ENCODE results near the gene TMEM62.
"Not testable (repeated sequence)": the region's sequence is repeated elsewhere in the genome, so short reads cannot be mapped to it uniquely, and the experiment has no call there.

TMEM62 gene

DNA sequence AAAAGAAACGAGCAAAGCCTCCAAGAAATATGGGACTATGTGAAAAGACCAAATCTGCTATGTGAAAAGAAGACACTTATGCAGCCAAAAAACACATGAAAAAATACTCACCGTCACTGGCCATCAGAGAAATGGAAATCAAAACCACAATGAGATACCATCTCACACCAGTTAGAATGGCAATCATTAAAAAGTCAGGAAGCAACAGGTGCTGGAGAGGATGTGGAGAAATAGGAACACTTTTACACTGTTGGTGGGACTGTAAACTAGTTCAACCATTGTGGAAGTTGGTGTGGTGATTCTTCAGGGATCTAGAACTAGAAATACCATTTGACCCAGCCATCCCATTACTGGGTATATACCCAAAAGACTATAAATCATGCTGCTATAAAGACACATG lies 43.8 kb downstream of the TMEM62 start:
- DNase-seq (ENCODE audit: low read depth in 2 of 2) = not testable (repeated sequence)

DNA sequence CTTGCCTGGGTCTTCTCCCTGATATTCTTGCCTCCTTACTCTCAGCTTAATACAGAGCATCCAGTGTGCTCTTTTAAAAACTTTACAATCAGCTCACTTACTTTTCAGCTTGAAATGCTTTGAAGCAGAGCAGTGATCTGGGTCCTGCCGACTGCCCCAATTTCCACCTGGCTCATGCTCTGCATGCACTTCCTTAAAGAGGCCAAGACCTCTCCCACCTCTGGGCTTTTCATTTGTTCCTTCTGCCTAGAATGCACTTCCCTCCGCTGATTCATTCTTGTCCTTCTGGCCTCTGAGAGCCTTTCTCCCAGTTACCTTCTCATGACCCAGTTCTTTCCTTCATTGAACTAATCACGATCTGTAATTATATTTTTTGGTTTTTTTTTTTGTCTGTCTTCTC lies 49.9 kb downstream of the TMEM62 start:
- DNase-seq (ENCODE audit: low read depth in 2 of 2) = no peak

DNA sequence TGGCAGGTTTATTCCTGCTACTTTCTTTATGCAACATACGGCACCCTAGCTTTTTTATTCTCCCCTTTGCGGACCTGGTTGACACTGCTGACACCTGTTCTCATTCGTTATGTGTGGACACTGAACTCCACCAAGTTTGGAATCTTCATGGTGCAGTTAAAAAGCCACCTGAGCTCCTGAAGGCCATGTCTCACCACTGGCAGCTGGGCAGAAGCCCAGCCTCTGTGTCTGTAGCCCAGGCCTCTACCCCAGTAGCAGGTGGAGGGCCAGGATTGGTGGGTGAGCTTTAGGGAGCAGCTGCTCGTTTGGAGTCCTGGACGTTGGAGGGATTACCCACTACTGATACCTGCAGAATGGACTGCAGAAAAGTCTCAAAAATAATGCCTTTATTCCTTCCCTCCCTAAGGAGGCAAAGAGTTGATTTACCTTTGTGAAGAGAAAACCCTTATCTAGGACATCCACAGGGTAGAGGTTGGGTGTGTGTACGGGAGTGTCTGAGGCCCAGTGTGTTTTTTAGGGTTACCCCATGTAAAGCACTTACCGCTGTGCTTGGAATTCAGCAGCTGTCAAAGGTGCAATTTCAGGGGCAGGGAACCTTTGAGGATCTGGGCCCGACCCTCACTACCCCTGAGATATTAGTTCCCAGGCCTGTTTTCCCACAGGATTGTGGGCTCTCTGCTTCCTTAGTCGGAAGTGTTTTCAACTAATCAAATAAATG lies 51.2 kb downstream of the TMEM62 start:
- DNase-seq (ENCODE audit: low read depth in 2 of 2) = no peak

DNA sequence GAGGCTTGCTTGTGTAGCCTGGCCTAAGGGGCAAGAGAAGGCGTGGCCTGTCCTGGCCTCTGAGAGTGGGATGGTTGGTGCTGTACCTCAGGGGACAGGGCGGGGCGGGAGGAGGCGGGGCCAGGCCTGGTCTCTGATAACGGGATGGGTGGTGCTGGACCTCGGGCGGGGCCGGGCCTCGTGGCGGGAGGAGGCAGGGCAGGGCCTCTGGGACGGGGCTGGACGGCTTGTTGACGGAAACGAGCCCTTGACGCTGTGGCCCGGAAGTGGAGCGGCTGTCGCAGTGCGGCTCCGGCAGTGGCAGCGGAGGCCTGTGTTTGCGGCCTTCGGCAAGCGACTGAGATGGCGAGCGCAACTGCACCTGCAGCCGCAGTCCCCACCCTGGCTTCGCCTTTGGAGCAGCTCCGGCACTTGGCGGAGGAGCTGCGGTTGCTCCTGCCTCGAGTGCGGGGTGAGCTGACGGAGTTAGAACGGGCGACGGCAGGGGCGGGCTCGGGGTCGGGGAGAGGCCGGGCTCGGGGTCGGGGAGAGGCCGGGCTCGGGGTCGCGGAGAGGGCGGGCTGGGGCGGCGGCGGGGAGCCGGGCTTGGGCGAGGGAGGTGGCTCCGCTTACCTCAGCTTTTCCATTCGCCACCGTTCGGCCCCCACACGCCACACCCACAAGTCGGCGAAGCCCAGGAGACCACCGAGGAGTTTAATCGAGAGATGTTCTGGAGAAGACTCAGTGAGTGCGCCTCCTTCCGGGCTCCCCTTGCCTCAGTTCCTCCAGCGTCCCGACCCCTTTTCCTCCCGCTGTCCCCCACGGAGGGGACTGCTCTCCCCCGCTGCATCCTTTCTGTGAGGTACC lies 52.0 kb downstream of the TMEM62 start, which contains the start of gene CCNDBP1:
Gene CCNDBP1 (plus strand): TSS at position 247 of the 846 bp plus-strand sequence. CDS start 96 bp downstream, at position 343.
- DNase-seq (ENCODE audit: low read depth in 2 of 2) = peak; percentile 72 to 83

DNA sequence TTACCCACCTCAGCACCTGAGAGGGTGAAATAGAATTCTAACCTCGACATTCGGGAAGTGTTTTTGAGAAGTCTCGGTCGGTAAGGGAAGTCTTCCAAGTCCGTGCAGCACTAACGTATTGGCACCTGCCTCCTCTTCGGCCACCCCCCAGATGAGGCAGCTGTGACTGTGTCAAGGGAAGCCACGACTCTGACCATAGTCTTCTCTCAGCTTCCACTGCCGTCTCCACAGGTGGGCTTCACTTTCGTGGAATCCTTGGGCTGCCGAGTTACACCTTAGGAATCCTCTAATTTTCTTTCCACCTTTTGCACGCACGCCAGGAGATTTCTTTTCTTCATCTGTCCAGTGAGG lies 52.6 kb downstream of the TMEM62 start:
- no peak for DNase-seq (ENCODE audit: low read depth in 2 of 2)

DNA sequence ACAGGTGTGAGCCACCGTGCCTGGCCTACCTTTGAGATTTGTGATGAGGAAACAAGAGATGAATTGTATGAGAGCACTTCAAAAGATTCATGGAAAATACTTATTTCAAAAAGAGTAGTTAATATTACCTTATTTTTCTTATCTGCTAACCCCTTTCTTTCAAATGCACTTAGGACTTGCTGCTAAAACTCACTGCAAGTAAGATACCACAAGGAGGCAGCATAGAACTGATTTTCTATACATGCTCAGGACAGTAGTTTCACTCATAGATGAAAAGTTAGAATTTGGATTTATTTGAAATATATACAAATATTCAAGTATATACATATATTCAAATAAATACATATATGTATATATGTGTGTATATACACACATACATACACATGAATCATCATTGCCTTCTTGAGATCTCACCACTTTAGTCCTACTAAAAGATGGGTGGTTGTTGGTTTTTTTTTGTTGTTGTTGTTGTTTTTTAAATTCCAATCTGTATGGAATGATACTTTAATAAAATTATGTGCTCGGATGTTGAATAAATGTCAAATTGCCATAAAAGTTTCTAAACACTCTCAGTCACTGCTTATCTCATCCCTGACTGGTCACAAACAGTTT lies 54.3 kb downstream of the TMEM62 start:
- DNase-seq (ENCODE audit: low read depth in 2 of 2) = no peak

DNA sequence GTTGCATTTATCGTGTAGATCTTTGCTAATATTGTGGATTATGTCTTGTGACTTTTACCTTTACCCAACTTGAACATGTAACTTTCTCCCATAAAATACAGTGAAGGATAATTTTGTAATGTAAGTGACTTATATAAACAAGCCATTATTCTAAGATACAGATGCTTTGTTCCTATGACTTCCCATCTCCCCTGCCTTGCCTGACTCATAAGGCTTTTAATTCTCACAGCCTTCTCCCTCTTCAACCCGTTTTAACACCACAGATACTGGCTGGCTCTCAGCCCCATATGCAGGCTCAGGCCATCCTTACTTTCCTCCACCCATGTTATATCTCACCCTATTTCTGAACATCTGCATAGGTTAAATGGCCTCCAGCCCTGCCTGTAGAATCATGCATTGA lies 55.9 kb downstream of the TMEM62 start:
- DNase-seq (ENCODE audit: low read depth in 2 of 2) = no peak

DNA sequence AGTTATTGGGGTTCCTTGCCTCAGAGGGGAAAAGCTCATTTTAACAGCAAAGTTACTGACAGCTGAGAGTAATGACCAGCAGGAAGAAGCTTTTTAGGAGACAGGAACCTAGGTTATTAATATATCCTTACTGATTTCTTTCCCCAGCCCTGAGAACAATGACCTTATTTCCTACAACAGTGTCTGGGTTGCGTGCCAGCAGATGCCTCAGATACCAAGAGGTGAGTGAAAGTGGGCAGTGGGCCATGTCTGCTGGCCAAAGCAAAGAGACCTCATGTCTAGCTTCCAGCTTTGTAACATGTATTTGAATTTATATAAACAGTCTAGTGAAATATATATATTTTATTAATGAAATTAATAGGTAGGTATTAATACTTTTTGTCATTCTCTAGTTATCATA lies 56.8 kb downstream of the TMEM62 start:
- DNase-seq (ENCODE audit: low read depth in 2 of 2) = no peak

DNA sequence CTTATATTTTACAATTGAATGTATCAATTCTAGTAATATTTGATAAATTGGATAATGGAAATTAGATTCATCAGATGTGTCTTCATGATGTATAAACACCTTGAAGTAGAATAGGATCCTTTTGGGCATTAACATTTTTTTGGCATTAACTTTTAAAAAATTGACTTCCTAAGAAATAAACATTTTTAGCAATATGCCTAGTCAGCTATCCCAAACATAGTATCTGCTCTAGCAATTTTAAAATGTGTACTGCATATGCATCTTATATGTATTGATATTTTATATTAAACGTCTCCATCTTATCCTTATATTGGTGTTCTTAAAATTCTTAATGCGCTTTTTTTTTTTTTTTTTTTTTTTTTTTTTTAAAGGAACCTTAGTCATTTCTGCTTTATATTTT lies 60.3 kb downstream of the TMEM62 start:
- no peak for DNase-seq (ENCODE audit: low read depth in 2 of 2)

DNA sequence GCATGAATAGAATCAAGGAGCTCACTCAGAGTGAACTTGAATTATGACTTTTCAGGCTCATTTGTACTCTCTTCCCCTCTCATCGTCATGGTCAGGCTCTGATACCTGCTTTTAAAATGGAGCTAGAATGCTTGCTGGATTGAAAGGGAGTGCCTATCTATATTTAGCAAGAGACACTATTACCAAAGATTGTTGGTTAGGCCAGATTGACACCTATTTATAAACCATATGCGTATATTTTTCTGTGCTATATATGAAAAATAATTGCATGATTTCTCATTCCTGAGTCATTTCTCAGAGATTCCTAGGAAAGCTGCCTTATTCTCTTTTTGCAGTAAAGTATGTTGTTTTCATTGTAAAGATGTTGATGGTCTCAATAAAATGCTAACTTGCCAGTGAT lies 61.4 kb downstream of the TMEM62 start:
- no peak for DNase-seq (ENCODE audit: low read depth in 2 of 2)

DNA sequence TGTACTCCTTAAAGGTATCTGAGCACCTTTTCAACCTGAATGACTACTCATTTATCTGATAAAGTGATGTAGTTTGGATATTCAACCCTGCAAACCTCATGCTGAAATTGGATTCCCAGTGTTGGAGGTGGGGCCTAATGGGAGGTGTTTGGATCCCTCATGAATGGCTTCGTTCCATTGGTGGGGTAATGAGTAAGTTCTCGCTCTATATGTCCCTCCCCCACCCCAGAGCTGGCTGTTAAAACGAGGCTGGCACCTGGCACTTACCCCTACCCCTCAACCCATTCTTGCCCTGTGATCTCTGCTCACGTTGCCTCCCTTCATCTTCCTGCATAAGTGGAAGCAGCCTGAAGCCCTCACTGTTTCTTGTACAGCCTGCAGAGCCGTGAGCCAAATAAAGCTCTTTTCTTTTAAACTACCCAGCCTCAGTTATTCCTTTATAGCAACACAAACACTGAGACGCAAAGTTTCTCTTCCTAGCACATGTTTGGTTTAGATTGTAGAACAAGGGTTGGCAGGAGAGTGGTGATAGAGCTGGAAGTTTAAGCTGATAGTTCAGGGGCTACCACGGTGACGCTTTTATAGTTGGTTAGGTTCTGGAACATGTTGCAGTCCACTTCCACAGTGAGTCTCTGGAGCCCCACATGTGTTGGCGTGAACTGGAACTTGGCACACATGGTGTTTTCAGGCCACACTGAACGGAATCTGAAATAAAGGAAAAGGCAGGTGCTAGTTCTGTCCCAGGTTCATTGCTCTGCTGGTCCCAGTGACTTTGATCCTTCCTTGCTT lies 63.6 kb downstream of the TMEM62 start:
- DNase-seq (ENCODE audit: low read depth in 2 of 2) = no peak

DNA sequence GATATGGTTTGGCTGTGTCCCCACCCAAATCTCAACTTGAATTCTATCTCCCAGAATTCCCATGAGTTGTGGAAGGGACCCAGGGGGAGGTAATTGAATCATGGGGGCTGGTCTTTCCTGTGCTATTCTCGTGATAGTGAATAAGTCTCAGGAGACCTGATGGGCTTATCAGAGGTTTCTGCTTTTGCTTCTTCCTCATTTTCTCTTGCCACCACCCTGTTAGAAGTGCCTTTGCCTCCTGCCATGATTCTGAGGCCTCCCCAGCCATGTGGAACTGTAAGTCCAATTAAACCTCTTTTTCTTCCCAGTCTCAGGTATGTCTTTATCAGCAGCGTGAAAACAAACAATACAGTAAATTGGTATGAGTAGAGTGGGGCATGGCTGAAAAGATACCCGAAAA lies 64.4 kb downstream of the TMEM62 start:
- not testable (repeated sequence) for DNase-seq (ENCODE audit: low read depth in 2 of 2)

DNA sequence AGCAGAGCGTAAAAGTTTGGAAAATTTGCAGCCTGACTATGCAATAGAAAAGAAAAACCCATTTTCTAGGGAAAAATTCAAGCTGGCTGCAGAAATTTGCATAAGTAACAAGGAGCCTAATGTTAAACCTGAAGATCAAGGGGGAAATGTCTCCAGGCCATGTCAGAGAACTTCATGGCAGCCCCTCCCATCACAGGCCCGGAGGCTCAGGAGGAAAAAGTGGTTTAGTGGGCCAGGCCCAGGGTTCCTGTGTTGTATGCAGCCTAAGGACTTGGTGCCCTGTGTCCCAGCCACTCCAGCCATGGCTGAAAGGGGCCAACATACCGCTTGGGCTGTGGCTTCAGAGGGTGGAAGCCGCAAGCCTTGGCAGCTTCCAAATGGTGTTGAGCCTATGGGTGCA lies 65.2 kb downstream of the TMEM62 start:
- DNase-seq (ENCODE audit: low read depth in 2 of 2) = not testable (repeated sequence)

DNA sequence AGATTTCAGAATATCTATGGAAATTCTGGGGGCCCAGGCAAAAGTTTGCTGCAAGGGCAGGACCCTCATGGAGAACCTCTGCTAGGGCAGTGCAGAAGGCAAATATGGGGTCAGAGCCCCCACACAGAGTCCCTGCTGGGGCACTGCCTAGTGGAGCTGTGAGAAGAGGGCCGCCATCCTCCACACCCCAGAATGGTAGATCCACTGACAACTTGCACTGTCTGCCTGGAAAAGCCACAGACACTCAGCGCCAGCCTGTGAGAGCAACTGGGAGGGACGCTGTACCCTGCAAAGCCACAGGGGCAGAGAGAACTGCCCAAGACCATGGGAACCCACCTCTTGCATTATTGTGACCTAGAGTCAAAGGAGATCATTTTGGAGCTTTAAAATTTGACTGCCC lies 65.6 kb downstream of the TMEM62 start:
- no peak for DNase-seq (ENCODE audit: low read depth in 2 of 2)

DNA sequence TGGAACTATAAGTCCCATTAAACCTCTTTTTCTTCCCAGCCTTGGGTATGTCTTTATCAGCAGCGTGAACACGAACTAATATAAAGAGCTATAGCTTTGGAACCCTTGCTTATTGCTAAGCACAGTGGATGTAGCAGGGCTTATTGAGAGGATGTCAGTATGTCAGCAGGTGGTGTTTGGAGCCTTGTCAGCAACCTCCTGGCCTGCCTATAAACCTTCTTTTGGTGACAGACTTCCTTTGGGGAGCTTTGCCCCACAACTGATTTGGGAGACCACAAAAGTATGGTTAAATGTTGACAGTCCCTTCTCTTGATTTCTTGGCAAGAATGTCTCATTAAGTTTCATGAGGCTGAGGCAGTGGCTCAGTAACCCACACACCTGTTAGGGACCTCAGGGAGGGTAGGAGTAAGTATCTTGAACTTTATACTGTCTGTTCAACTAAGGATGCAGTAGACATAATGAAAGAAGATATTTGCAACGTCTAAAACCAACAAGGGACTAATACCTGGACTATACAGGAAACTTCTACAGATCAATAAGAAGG lies 66.6 kb downstream of the TMEM62 start:
- no peak for DNase-seq (ENCODE audit: low read depth in 2 of 2)

DNA sequence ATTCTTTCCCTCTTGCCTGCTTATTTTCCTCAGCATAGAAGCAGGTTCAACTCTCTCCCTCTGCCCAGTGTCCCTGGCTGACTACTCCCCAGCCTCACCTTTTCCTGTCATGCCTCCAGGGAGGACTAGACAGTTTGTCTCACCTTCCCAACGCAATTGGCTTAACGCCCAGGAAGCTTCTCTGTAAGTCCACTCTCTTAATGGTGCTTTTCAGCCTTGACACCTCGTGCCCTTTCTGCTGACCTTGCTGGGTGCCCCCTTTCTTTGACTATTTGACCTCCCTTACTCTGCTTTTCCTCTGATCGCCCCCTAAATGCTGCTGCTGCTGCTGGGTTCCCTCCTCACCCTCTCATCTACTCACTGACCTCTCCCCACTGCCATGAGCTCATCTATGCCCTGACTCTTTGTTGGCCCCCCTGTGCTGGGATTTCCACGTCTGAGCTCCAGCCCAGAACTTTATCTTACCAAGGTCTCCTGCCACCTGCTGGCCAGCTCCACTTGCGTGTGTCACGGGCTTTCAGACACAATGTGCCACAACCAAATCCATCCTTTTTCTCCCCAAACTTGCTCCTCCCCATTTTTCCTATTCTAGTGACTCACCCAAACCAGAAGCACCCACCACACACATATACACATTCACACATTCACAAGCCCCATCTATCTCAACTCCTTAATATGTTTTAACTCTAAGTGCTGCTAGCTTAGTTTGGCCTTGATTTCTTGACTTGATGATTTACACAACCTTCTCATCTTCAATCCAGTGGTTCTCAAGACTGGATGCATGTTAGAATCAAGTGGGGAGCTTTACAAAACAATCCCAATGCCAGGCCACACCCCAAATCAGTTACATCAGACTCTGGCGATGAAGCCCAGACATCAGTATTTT lies 70.9 kb downstream of the TMEM62 start:
- peak in 1 of 2 donors; percentile 26 for DNase-seq (ENCODE audit: low read depth in 2 of 2)

DNA sequence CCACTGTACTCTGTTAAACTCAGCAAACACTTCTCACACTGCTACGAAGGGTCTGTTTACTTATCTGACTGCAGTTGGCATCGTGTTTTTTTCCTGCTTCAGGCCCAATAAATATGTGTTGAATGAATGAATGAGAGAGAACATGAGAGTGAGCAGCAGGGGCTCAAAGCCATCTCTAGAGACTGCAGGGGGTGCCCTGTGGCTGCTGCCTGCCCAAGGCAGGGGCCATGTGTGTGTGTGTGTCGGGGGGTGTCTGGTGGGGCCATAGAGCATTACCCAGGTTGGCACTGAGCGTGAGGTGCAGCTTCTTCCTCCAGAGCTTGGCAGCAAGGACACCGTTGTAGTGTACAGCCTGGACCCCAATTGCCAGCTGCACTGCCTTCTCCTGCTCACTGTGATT lies 72.7 kb downstream of the TMEM62 start:
- no peak for DNase-seq (ENCODE audit: low read depth in 2 of 2)

DNA sequence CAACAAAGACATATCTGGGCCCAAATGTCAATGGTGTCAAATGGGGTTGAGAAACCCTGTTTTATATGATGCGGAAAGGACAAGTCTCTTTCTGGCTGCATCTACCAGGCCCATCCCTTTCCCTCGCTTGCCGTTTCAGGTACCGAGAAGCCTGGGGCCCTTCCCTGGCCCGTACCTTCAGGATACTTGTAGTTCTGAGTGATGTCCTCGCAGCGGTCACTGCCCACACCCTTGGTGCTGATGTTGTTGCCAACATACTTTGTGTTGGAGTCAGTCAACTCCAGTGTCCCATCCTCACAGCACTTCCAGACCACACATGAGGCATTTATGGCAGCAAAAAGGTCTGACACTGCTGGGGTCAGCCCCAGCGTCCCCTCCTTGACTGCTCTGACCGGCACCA lies 73.6 kb downstream of the TMEM62 start:
- no peak for DNase-seq (ENCODE audit: low read depth in 2 of 2)

DNA sequence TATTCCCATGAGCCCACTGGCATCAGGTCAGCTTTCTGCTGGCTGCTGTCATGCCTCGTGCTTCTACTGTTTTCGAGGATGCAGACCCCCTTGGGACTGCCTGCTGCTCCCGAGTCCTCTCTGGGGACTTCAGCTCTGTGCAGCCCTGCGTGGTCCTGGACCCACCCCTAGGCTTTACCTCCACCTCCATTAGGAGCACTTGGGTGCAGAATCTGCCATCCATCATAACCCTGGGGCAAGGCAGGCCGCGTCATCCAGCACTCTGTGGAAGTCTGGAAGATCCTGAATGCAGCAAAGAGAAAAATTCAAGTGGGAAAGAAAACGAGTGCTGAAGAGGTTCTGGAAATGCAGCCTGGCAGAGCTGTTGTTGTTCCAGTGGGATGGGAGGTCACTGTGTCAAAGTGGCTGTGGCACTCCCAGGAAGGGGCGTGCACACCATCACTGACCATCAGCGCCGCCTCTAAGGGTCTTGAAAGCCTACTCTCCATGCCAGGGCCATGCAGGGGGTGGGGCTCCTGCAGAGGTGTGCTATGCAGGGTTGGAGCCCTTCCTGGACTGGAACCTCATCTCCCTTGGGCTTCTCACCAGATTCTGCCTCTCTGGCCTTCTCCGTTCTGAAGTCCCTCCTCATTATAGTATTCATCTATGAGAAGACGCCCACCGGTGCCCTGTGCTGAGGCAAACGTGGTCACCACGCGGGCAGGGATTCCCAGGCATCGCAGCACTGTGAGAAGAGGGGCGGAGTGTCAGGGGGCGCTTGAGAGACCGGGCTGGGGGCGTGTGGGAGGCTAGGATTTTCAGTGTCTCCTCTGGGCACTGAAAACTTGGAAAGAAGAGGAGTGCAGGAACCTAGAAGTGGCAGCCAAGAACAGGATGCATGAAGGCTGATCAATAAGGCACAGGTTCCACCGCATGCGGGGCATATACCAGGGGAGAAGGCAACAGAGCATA lies 74.9 kb downstream of the TMEM62 start:
- DNase-seq (ENCODE audit: low read depth in 2 of 2) = no peak

All from stimulated activated CD8-positive, alpha-beta memory T cell treated with anti-CD3 and anti-CD28 coated beads, Interleukin-7, amount 100 ng/mL, for 4 hours (primary cell).